CD14-positive monocyte (primary cell): Measurements from ENCODE around the gene TRPC1. TPM values are rescaled to one million over a fixed set of nuclear protein-coding genes. Genes with fewer than 3 reads are reported as not detected.

Experiments
- DNase-seq, 3 donors: peaks; one replicate each; pipeline ENCODE4 v3.0.0-alpha.2; 2011 to 2022
- H2AFZ ChIP-seq: 2 replicates; pipeline ENCODE4 v1.6.0; 2012; ENCODE audit warnings: mild to moderate bottlenecking, low read depth, low read length, inconsistent platforms; ENCODE audit not compliant: insufficient read depth, poor library complexity, severe bottlenecking
- H3K27ac ChIP-seq, 2 donors: 1 replicate in 1 of 2; 2 replicates in 1 of 2; pipeline ENCODE4 v1.5.1; 2012 to 2013; ENCODE audit warnings: low read length in 2 of 2, control low read depth in 1 of 2, inconsistent platforms in 1 of 2, low read depth in 1 of 2, mild to moderate bottlenecking in 1 of 2
- H3K27me3 ChIP-seq, 2 donors: one replicate each; pipeline versions ENCODE4 v1.6.0 to v1.6.1; 2011 to 2013; ENCODE audit warnings: low read length in 2 of 2; ENCODE audit not compliant: control insufficient read depth in 2 of 2, insufficient read depth in 2 of 2
- H3K36me3 ChIP-seq, 2 donors: replicated peaks in 1 of 2; 1 replicate in 1 of 2; 2 replicates in 1 of 2; pipeline versions ENCODE4 v1.5.1 to v1.6.1; 2012 to 2013; ENCODE audit warnings: low read length in 2 of 2, control low read depth in 1 of 2, inconsistent platforms in 1 of 2, mild to moderate bottlenecking in 1 of 2; ENCODE audit not compliant: insufficient read depth in 2 of 2, control insufficient read depth in 1 of 2
- H3K4me1 ChIP-seq, 2 donors: 1 replicate in 1 of 2; 2 replicates in 1 of 2; pipeline versions ENCODE4 v1.5.1 to v1.6.1; 2012 to 2013; ENCODE audit warnings: low read length in 2 of 2, control low read depth in 1 of 2, inconsistent platforms in 1 of 2, mild to moderate bottlenecking in 1 of 2, moderate library complexity in 1 of 2; ENCODE audit not compliant: insufficient read depth in 2 of 2, control insufficient read depth in 1 of 2
- H3K4me2 ChIP-seq: replicated peaks from 2 replicates; pipeline ENCODE3; 2012; ENCODE audit warnings: low read length, moderate library complexity, mild to moderate bottlenecking; ENCODE audit not compliant: poor library complexity, severe bottlenecking; ENCODE audit errors: extremely low read depth
- H3K4me3 ChIP-seq, 3 experiments: fragments of 200-600 bp in 1 of 3; sonication (generic) in 1 of 3; replicated peaks in 1 of 3; 1 replicate in 2 of 3; 2 replicates in 1 of 3; pipeline ENCODE4 v1.5.1; 2011 to 2013; ENCODE audit warnings: low read length in 3 of 3, mild to moderate bottlenecking in 3 of 3, control low read depth in 2 of 3, low read depth in 2 of 3, inconsistent platforms in 1 of 3, moderate library complexity in 1 of 3
- H3K79me2 ChIP-seq: 2 replicates; pipeline ENCODE4 v1.6.0; 2012; ENCODE audit warnings: mild to moderate bottlenecking, control low read depth, inconsistent platforms, low read length, moderate library complexity; ENCODE audit not compliant: insufficient read depth
- H3K9ac ChIP-seq: 2 replicates; pipeline ENCODE4 v1.6.0; 2017; ENCODE audit warnings: low read length, mild to moderate bottlenecking; ENCODE audit not compliant: insufficient read depth, poor library complexity, severe bottlenecking
- H3K9me3 ChIP-seq, 2 donors: replicated peaks in 1 of 2; 1 replicate in 1 of 2; 2 replicates in 1 of 2; pipeline versions ENCODE4 v1.5.1 to v1.6.1; 2012 to 2013; ENCODE audit warnings: low read length in 2 of 2, control low read depth in 1 of 2; ENCODE audit not compliant: control insufficient read depth in 1 of 2, insufficient read depth in 1 of 2
- H4K20me1 ChIP-seq: 2 replicates; pipeline ENCODE4 v1.6.0; 2012; ENCODE audit warnings: mild to moderate bottlenecking, low read length, control low read depth, moderate library complexity; ENCODE audit not compliant: insufficient read depth
- H3K27ac Mint-ChIP-seq, 7 donors: one replicate each; pipeline ENCODE4 v1.8.0; 2020; ENCODE audit warnings: mild to moderate bottlenecking in 7 of 7, mixed read lengths in 7 of 7, moderate library complexity in 6 of 7, inconsistent platforms in 2 of 7
- H3K27me3 Mint-ChIP-seq, 3 donors: one replicate each; pipeline ENCODE4 v1.8.0; 2021 to 2022; ENCODE audit warnings: low read depth in 3 of 3, mild to moderate bottlenecking in 3 of 3, mixed read lengths in 3 of 3, moderate library complexity in 3 of 3, inconsistent platforms in 1 of 3
- H3K36me3 Mint-ChIP-seq, 2 donors: one replicate each; pipeline ENCODE4 v1.8.0; 2020; ENCODE audit warnings: mixed read lengths in 2 of 2, inconsistent platforms in 1 of 2, mild to moderate bottlenecking in 1 of 2
- H3K4me1 Mint-ChIP-seq: one replicate; pipeline ENCODE4 v1.8.0; 2020; ENCODE audit warnings: mild to moderate bottlenecking, mixed read lengths
- H3K4me3 Mint-ChIP-seq, 2 donors: one replicate each; pipeline ENCODE4 v1.8.0; 2020; ENCODE audit warnings: mild to moderate bottlenecking in 2 of 2, mixed read lengths in 2 of 2, moderate library complexity in 1 of 2
- H3K9me3 Mint-ChIP-seq, 7 donors: one replicate each; pipeline ENCODE4 v1.8.0; 2020 to 2022; ENCODE audit warnings: mixed read lengths in 7 of 7, mild to moderate bottlenecking in 6 of 7, moderate library complexity in 6 of 7, inconsistent platforms in 2 of 7
- WGBS: methylation state at CpG from one replicate; pipeline ENCODE4 v1.1.5; 2013; ENCODE audit warnings: missing lambda C conversion rate; ENCODE audit not compliant: insufficient coverage; 5-methylcytosine and 5-hydroxymethylcytosine counted together
- intact Hi-C, 2 donors: fragments of 100-400 bp; cut with micrococcal nuclease; formaldehyde crosslinking; loops; one replicate each; pipeline versions ENCODE4 v1.15.0 to v1.15.1; 2023
- polyA plus RNA-seq, 3 donors: library from polyadenylated mRNA; depleted of rRNA in 1 of 3; unstranded in 2 of 3; stranded (reverse) in 1 of 3; fragments of 300-500 nt in 2 of 3; fragments of >200 nt in 1 of 3; fragmentation: Illumina TruSeq in 2 of 3; gene quantifications; 1 replicate in 2 of 3; 2 replicates in 1 of 3; pipeline ENCODE4 v1.2.3, GENCODE V29; 2012 to 2021
- TF ChIP-seq, protein P1 (sequence below): fragments of 200-600 bp; IDR thresholded peaks from one replicate; pipeline ENCODE4 v1.8.0; 2022; ENCODE audit warnings: antibody characterized with exemption, mild to moderate bottlenecking

TRPC1 gene
- polyA plus RNA-seq, 3 donors, result 0.01 TPM; not detected in 2

DNA sequence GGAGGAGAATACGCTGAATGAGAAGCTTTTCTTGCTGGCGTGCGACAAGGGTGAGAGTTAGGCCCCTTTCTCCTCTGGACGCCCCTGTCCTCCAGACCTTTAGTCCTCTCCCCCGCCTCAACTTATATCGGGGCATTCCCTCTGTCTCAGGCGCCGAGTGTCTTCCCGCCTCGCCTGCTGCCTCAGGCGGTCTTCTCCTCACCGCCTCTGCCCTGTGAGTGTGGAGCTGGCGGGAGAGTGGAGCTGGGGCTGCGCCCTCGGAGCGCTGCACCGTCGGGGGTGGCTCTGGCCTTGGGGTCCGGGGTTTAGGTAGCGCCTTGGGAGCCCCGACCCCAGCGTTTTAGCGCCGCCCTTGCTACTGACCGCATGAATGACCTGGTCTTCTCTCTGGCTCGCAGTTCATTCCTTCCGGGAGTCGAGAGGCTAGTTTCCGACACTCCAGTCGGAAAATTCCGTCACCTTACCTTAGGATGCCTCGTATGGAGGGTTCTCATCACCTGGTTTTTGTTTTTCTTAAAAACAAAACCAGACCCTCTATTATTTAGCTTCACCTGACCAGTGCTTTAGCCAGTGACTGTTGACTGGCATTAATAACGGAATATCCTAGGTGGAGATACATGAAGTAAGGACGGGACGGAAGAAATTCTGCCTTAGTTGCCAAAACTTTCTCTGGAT, 985 bp downstream of the TRPC1 start:
- H3K9me3 Mint-ChIP-seq, result peaks cover 3 to 11% (median 4%) of the 10 kb centered on the region in 7 donors
- H3K4me1 ChIP-seq, result peaks cover 8 to 12% of the 10 kb centered on the region in 2 donors
- peak in 1 of 3 donors; percentile 2 for DNase-seq
- H3K4me1 Mint-ChIP-seq, result peaks cover 9% of the 10 kb centered on the region
- intact Hi-C loops, result no loop called here
- H2AFZ ChIP-seq, result peak overlapping the region; percentile 83
- H3K9ac ChIP-seq, result peak overlapping the region; percentile 57
- no peaks in the 10 kb centered on the region for H3K36me3 Mint-ChIP-seq
- H3K4me3 Mint-ChIP-seq, result peak overlapping the region; percentile 79 to 89
- H3K4me3 ChIP-seq, result peak overlapping the region; percentile 33 to 75 (median 51)
- H4K20me1 ChIP-seq, result no peaks in the 10 kb centered on the region
- no peaks in the 10 kb centered on the region for H3K36me3 ChIP-seq
- H3K27me3 ChIP-seq, result peaks cover 30 to 38% of the 10 kb centered on the region in 2 donors
- peaks cover 41 to 69% (median 51%) of the 10 kb centered on the region in 3 donors for H3K27me3 Mint-ChIP-seq
- H3K79me2 ChIP-seq, result no peaks in the 10 kb centered on the region
- H3K4me2 ChIP-seq, result peak overlapping the region; percentile 80
- no peak overlapping the region for H3K27ac ChIP-seq
- TF ChIP-seq, protein P1, sequence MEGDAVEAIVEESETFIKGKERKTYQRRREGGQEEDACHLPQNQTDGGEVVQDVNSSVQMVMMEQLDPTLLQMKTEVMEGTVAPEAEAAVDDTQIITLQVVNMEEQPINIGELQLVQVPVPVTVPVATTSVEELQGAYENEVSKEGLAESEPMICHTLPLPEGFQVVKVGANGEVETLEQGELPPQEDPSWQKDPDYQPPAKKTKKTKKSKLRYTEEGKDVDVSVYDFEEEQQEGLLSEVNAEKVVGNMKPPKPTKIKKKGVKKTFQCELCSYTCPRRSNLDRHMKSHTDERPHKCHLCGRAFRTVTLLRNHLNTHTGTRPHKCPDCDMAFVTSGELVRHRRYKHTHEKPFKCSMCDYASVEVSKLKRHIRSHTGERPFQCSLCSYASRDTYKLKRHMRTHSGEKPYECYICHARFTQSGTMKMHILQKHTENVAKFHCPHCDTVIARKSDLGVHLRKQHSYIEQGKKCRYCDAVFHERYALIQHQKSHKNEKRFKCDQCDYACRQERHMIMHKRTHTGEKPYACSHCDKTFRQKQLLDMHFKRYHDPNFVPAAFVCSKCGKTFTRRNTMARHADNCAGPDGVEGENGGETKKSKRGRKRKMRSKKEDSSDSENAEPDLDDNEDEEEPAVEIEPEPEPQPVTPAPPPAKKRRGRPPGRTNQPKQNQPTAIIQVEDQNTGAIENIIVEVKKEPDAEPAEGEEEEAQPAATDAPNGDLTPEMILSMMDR, result no peak
- peaks cover 0 to 10% of the 10 kb centered on the region in 2 donors for H3K9me3 ChIP-seq
- 12% methylated on average over 27 of the region's 35 CpGs for WGBS
- peak overlapping the region in 1 of 7 donors; percentile 50 for H3K27ac Mint-ChIP-seq

DNA sequence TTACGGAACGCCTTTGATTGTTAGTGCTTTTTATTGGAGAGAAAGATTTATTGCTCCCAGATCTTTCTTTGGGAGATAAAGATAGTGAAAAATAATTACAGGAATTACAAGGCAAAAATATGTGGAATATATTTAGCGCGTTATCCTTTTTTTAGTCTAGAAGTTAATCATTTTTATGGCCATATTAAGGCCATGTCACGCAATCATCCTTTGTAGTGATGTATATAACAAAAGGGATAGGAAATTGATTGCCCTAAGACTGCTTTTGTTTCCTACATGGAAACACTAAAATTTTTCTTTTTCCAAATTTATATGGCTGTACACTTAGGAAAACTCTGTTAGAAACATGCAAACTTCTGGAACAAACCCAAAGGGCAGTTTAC, 1.5 kb downstream of the TRPC1 start:
- 93% methylated on average over 2 of the region's 5 CpGs for WGBS
- Histone ChIP-seq H3K27ac (no peak overlapping the region), H3K79me2 (no peaks in the 10 kb centered on the region), H3K36me3 (no peaks in the 10 kb centered on the region), H3K4me2 (no peak overlapping the region), H3K9me3 (peaks cover 0 to 10% of the 10 kb centered on the region in 2 donors), H3K4me3 (no peak overlapping the region), H2AFZ (no peak overlapping the region), H3K9ac (no peak overlapping the region), H3K4me1 (peaks cover 8 to 12% of the 10 kb centered on the region in 2 donors), H3K27me3 (peaks cover 30 to 38% of the 10 kb centered on the region in 2 donors), H4K20me1 (no peaks in the 10 kb centered on the region)
- TF ChIP-seq, protein P1, result no peak
- intact Hi-C loops, result no loop called here
- Mint-ChIP-seq H3K4me1 (peaks cover 9% of the 10 kb centered on the region), H3K9me3 (peaks cover 3 to 11% (median 4%) of the 10 kb centered on the region in 7 donors), H3K4me3 (peak overlapping the region in 1 of 2 donors; percentile 89), H3K27ac (no peak overlapping the region), H3K36me3 (no peaks in the 10 kb centered on the region), H3K27me3 (peaks cover 41 to 67% (median 51%) of the 10 kb centered on the region in 3 donors)
- no peak for DNase-seq
